Upper lobe of left lung (tissue), 6 donors: ENCODE data around the gene CLUH. TPM values are rescaled to one million over a fixed set of nuclear protein-coding genes. Genes with fewer than 3 reads are reported as not detected.

Experiments used
- ATAC-seq, 2 donors: fragments of 200-7000 bp; cut with Tn5 transposase; one replicate each; pipeline ENCODE4 v1.9.1; 2022; ENCODE audit warnings: mild to moderate bottlenecking in 2 of 2, moderate library complexity in 2 of 2; ENCODE audit not compliant: low FRiP score in 2 of 2
- DNase-seq, 2 donors: peaks; one replicate each; pipeline ENCODE4 v3.0.0-alpha.2; 2019 to 2020
- H3K27ac ChIP-seq, 4 donors: fragments of 200-600 bp; sonication (generic); one replicate each; pipeline ENCODE4 v1.5.1; 2016 to 2019
- H3K27me3 ChIP-seq, 4 donors: fragments of 200-600 bp; sonication (generic); one replicate each; pipeline ENCODE4 v1.5.1; 2017 to 2019
- H3K36me3 ChIP-seq, 4 donors: fragments of 200-600 bp; sonication (generic); one replicate each; pipeline ENCODE4 v1.5.1; 2016 to 2019
- H3K4me1 ChIP-seq, 4 donors: fragments of 200-600 bp; sonication (generic); one replicate each; pipeline ENCODE4 v1.5.1; 2018 to 2019
- H3K4me3 ChIP-seq, 4 donors: fragments of 200-600 bp; sonication (generic); one replicate each; pipeline ENCODE4 v1.5.1; 2017 to 2019; ENCODE audit warnings: mild to moderate bottlenecking in 2 of 4, moderate library complexity in 1 of 4
- H3K9me3 ChIP-seq, 4 donors: fragments of 200-600 bp; sonication (generic); one replicate each; pipeline ENCODE4 v1.5.1; 2018 to 2019
- EP300 ChIP-seq, 4 donors: sonication (generic); formaldehyde crosslinking; IDR thresholded peaks; one replicate each; pipeline ENCODE4 v1.5.1; 2017; ENCODE audit warnings: antibody characterized with exemption in 4 of 4, control low read depth in 2 of 4
- POLR2A ChIP-seq, 4 donors: fragments of 450-650 bp; IDR thresholded peaks; one replicate each; pipeline ENCODE4 v1.5.1; 2016 to 2017; ENCODE audit warnings: antibody characterized with exemption in 4 of 4, mild to moderate bottlenecking in 2 of 4
- POLR2AphosphoS5 ChIP-seq, 2 donors: sonication (generic); formaldehyde crosslinking; IDR thresholded peaks; one replicate each; pipeline ENCODE4 v1.5.1; 2017; ENCODE audit warnings: antibody characterized with exemption in 2 of 2
- WGBS, 2 donors: methylation state at CpG; one replicate each; pipeline ENCODE4 v1.1.5; 2017 to 2018; 5-methylcytosine and 5-hydroxymethylcytosine counted together
- total RNA-seq, 6 donors: library from RNA; depleted of rRNA in 4 of 6; stranded (reverse); fragments of >200 nt in 4 of 6; gene quantifications; one replicate each; pipeline versions ENCODE4 v1.1.0 to v1.2.1, GENCODE V29; 2016 to 2021
- TF ChIP-seq, protein P1 (sequence below), 6 experiments: fragments of 450-650 bp in 4 of 6; fragments of 200-600 bp in 2 of 6; sonication (generic) in 2 of 6; IDR thresholded peaks; one replicate each; pipeline ENCODE4 v1.5.1; 2016 to 2019; ENCODE audit warnings: antibody characterized with exemption in 6 of 6
- donor health status: DM: no; HTN: no; CAD: no; lungs with moderate emphysema.
- donor health status: DM: no; HTN: yes; CAD: no; lungs with severe emphysema.

The CLUH gene, protein sequence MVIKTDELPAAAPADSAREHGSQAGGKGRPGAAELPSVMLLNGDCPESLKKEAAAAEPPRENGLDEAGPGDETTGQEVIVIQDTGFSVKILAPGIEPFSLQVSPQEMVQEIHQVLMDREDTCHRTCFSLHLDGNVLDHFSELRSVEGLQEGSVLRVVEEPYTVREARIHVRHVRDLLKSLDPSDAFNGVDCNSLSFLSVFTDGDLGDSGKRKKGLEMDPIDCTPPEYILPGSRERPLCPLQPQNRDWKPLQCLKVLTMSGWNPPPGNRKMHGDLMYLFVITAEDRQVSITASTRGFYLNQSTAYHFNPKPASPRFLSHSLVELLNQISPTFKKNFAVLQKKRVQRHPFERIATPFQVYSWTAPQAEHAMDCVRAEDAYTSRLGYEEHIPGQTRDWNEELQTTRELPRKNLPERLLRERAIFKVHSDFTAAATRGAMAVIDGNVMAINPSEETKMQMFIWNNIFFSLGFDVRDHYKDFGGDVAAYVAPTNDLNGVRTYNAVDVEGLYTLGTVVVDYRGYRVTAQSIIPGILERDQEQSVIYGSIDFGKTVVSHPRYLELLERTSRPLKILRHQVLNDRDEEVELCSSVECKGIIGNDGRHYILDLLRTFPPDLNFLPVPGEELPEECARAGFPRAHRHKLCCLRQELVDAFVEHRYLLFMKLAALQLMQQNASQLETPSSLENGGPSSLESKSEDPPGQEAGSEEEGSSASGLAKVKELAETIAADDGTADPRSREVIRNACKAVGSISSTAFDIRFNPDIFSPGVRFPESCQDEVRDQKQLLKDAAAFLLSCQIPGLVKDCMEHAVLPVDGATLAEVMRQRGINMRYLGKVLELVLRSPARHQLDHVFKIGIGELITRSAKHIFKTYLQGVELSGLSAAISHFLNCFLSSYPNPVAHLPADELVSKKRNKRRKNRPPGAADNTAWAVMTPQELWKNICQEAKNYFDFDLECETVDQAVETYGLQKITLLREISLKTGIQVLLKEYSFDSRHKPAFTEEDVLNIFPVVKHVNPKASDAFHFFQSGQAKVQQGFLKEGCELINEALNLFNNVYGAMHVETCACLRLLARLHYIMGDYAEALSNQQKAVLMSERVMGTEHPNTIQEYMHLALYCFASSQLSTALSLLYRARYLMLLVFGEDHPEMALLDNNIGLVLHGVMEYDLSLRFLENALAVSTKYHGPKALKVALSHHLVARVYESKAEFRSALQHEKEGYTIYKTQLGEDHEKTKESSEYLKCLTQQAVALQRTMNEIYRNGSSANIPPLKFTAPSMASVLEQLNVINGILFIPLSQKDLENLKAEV (N-terminal part only)
- total RNA-seq: 100 to 1,000 TPM in 2 of 6 donors, 10 to 100 TPM in 4; 47.9 to 137 (median 87.2) TPM

DNA sequence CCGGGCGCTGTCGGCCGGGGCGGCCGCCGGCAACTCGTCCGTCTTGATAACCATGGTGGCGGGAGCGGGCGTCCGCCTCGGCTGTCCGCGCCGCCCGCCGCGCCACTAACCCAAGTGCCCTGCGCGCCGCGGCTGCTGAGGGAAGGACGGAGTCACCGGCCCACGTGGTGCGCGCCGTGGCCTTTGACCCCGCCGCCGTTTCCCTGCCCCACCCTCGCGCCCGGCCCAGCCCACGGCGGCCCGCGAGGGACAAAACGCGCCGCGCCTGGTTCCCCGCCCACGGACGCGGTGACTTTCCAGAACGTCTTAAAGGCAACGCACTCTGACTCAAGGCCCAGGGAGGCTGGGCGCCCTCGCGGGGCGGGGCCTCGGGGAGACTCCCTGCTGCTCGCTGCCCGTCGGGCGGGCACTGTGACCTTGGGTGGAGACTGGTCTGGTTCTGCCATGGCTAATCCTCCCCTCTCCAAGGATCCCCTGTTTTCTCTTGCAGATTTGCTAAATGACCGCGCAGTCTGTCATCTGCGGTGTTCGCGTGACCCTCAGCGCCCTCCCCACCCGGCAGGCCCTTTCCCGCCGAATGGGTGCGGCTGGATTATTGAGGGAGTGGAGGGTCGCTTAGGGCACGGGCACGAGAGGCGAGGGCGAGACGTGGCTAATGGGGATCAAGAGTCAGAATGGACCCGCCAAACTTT, at the start of gene CLUH:
TSS of gene CLUH (minus strand) at position 157 of the 692 bp plus-strand sequence. CDS start at position 54, 103 bp downstream.
- no peaks in the 10 kb centered on the region for H3K36me3 ChIP-seq
- DNase-seq (peak; percentile 98 to 100), ATAC-seq (peak; percentile 94 to 97)
- H3K9me3 ChIP-seq: no peaks in the 10 kb centered on the region
- 1% methylated on average over 31 of the region's 76 CpGs; no CpG with 5 or more reads in 1 of the 2 donors for whole genome bisulfite sequencing, 2 donors
- H3K27me3 ChIP-seq: no peaks in the 10 kb centered on the region
- H3K4me1 ChIP-seq: peaks cover 44 to 57% (median 49%) of the 10 kb centered on the region in 4 donors
- peak within 1 kb of the TSS; percentile 93 to 99 (median 96) for H3K4me3 ChIP-seq
- peak within 1 kb of the TSS; percentile 54 to 88 (median 78) for H3K27ac ChIP-seq
- TF ChIP-seq, protein P1, sequence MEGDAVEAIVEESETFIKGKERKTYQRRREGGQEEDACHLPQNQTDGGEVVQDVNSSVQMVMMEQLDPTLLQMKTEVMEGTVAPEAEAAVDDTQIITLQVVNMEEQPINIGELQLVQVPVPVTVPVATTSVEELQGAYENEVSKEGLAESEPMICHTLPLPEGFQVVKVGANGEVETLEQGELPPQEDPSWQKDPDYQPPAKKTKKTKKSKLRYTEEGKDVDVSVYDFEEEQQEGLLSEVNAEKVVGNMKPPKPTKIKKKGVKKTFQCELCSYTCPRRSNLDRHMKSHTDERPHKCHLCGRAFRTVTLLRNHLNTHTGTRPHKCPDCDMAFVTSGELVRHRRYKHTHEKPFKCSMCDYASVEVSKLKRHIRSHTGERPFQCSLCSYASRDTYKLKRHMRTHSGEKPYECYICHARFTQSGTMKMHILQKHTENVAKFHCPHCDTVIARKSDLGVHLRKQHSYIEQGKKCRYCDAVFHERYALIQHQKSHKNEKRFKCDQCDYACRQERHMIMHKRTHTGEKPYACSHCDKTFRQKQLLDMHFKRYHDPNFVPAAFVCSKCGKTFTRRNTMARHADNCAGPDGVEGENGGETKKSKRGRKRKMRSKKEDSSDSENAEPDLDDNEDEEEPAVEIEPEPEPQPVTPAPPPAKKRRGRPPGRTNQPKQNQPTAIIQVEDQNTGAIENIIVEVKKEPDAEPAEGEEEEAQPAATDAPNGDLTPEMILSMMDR (IDR thresholded peaks at IDR 0.05): peak in 2 of 6 experiments; percentile 12 to 50
- TF ChIP-seq POLR2A (IDR thresholded peaks at IDR 0.05) (peak in 3 of 4 donors; percentile 40 to 89 (median 86)), POLR2AphosphoS5 (IDR thresholded peaks at IDR 0.05) (peak; percentile 97 to 98), EP300 (IDR thresholded peaks at IDR 0.05) (peak in 2 of 4 donors; percentile 72 to 98)

DNA sequence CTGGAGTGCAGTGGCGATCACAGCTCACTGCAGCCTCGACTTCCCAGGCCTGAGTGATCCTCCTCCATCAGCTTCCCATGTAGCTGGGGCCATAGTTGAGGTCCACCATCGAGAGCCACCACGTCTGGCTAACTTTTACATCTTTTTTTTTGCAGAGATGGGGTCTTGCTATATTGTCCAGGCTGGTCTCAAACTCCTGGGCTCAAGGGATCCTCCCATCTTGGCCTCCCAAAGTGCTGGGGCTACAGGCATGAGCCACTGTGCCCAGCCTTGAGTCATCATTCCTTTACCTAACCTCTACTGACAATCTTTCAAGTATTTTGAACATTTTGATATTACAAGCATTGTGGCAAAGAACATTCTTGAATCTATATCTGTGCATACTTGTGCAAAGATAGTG, 47.3 kb upstream of the CLUH start:
- H3K4me3 ChIP-seq: no peak overlapping the region
- H3K36me3 ChIP-seq: no peaks in the 10 kb centered on the region
- no peaks in the 10 kb centered on the region for H3K9me3 ChIP-seq
- no peak overlapping the region for H3K27ac ChIP-seq
- DNase-seq (no peak), ATAC-seq (no peak)
- H3K4me1 ChIP-seq: peaks cover 7 to 15% (median 9%) of the 10 kb centered on the region in 4 donors
- TF ChIP-seq POLR2A (IDR thresholded peaks at IDR 0.05) (no peak), EP300 (IDR thresholded peaks at IDR 0.05) (no peak), POLR2AphosphoS5 (IDR thresholded peaks at IDR 0.05) (no peak)
- TF ChIP-seq, protein P1 (IDR thresholded peaks at IDR 0.05): no peak
- WGBS, 2 donors: 55 to 79% methylated on average over 4 of the region's 4 CpGs
- peaks cover 5 to 20% (median 16%) of the 10 kb centered on the region in 4 donors for H3K27me3 ChIP-seq

DNA sequence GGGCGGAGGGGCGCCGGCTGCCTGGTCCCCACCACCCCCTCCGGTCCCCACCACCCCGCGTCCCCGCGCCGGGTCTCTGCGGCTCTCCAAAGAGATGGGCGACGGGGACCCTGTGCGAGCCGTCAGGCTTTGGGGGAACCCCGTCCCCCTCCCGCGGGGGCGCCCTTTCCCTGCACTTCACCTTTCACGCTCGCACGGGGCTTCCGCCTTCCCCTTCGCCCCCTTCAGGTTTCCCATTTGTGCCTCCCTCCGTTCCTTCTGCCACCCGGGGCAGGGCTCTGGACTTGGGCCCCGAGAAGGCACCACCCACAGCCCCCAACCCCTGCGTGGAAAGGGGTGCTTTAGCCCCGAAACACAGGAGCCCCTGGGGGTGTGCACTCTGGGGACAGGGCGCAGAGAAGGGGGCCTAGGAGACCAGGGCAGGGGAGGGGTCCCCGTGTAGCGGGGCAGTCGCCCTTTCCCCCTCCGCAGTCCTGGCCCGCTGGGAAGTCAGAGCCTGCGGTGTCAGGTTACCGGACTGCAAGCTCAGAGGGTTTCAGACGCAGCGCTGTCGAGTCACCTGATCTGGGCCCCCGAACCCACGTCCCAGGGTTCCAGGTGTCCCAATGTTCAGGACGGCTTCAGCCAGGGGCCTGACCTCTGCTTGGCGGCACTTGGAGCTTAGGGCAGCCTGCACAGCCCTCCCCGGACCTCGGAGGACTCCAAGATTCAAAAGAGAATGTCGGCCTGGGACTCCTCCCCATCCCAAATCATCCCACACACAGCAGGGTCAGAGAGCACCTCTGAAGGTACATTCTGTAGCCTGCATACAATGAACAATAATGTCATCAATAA, 44.5 kb upstream of the CLUH start:
- H3K9me3 ChIP-seq: no peaks in the 10 kb centered on the region
- H3K27me3 ChIP-seq: peaks cover 5 to 20% (median 16%) of the 10 kb centered on the region in 4 donors
- H3K36me3 ChIP-seq: no peaks in the 10 kb centered on the region
- ATAC-seq: peak; percentile 31 to 39
- no peak for DNase-seq
- 4 to 5% methylated on average over 5 to 28 of the region's 46 CpGs for WGBS, 2 donors
- peaks cover 7 to 15% (median 9%) of the 10 kb centered on the region in 4 donors for H3K4me1 ChIP-seq
- TF ChIP-seq POLR2AphosphoS5 (IDR thresholded peaks at IDR 0.05): no peak
- TF ChIP-seq EP300 (IDR thresholded peaks at IDR 0.05): no peak
- TF ChIP-seq, protein P1 (IDR thresholded peaks at IDR 0.05): no peak
- TF ChIP-seq POLR2A (IDR thresholded peaks at IDR 0.05): no peak
- H3K4me3 ChIP-seq: peak overlapping the region in 3 of 4 donors; percentile 28 to 41 (median 39)
- no peak overlapping the region for H3K27ac ChIP-seq
